ENCODE results near the gene FAM83B.

The FAM83B gene

DNA sequence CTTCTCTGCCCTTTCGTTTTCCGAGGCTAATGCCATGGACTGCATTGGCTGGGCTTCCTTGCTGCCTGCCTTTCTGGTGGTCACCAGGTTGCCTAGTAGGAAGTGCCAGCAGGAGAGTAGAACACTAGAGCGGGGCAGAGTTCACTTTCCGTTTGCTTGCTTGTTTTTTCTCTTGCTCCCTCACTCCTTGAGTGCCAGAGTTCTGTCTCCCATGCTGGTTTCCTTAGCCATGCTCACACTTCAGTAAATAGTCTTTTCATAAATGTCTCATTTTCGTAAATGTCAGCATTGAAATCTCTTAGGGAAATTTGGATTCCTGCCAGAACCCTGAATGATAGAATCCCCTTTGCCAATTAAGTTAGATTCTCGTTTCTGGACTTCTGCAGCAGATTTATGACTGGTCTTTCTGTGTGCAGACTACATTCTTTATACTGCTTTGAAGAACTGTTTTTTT is 63.9 kb downstream of the FAM83B start:
- Histone ChIP-seq H3K36me3 (ENCODE audit: control insufficient read depth in 2 of 2, insufficient read depth in 1 of 2, low read length in 2 of 2) (no peaks in the 10 kb centered on the region), H3K4me1 (ENCODE audit: control insufficient read depth, insufficient read depth, low read length) (peaks cover 15% of the 10 kb centered on the region), H3K27ac (ENCODE audit: extremely low read depth, low read depth, low read length) (peak overlapping the region; percentile 53; the same call in 1 of the 2 replicates), H3K4me3 (ENCODE audit: low read depth, low read length) (no peak overlapping the region), H3K9me3 (ENCODE audit: control insufficient read depth, insufficient read depth, low read depth, low read length) (no peaks in the 10 kb centered on the region)
- TF ChIP-seq PRDM6 (tag by site-specific recombination; IDR thresholded peaks at IDR 0.05) (peak; percentile 70), MZF1 (tag by site-specific recombination; IDR thresholded peaks at IDR 0.05; ENCODE audit: borderline replicate concordance) (peak; percentile 80; the same call in 1 of the 2 replicates), ZNF670 (tag by site-specific recombination; IDR thresholded peaks at IDR 0.05; ENCODE audit: low read depth) (no peak), ZNF555 (tag by site-specific recombination; conservative IDR thresholded peaks at IDR 0.05) (no peak)
- POLR2A ChIA-PET = no interaction called here
- CTCF ChIA-PET = no interaction called here

DNA sequence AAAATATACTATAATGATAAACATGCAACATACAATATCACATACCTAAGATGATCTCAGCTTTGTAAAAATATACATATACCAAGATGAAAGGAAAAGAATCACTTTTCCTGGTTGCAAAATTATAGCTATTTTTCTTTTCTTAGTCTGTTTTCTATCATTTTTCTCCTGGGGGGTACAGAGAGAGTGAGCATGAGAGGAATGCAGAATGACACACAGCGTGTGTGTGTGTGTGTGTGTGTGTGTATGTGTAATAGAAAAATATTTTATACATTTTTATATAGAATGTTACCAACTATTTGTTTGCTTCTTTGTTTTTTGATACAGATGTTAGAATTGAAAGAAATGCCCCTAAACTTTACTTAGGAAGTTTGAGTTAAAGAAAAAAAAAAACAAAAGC is 64.3 kb downstream of the FAM83B start:
- ChIA-PET POLR2A (no interaction called here), CTCF (no interaction called here)
- Histone ChIP-seq H3K27ac (ENCODE audit: extremely low read depth, low read depth, low read length) (peak overlapping the region; percentile 53; the same call in 1 of the 2 replicates), H3K4me3 (ENCODE audit: low read depth, low read length) (no peak overlapping the region), H3K36me3 (ENCODE audit: control insufficient read depth in 2 of 2, insufficient read depth in 1 of 2, low read length in 2 of 2) (no peaks in the 10 kb centered on the region), H3K4me1 (ENCODE audit: control insufficient read depth, insufficient read depth, low read length) (peaks cover 15% of the 10 kb centered on the region), H3K9me3 (ENCODE audit: control insufficient read depth, insufficient read depth, low read depth, low read length) (no peaks in the 10 kb centered on the region)
- TF ChIP-seq ZNF302 (tag by site-specific recombination; IDR thresholded peaks at IDR 0.05; ENCODE audit: low read depth) = no peak
- no peak for TF ChIP-seq SP7 (tag by site-specific recombination; IDR thresholded peaks at IDR 0.05)
- no peak for TF ChIP-seq ZNF280D (tag by site-specific recombination; IDR thresholded peaks at IDR 0.05)
- TF ChIP-seq, protein P1, sequence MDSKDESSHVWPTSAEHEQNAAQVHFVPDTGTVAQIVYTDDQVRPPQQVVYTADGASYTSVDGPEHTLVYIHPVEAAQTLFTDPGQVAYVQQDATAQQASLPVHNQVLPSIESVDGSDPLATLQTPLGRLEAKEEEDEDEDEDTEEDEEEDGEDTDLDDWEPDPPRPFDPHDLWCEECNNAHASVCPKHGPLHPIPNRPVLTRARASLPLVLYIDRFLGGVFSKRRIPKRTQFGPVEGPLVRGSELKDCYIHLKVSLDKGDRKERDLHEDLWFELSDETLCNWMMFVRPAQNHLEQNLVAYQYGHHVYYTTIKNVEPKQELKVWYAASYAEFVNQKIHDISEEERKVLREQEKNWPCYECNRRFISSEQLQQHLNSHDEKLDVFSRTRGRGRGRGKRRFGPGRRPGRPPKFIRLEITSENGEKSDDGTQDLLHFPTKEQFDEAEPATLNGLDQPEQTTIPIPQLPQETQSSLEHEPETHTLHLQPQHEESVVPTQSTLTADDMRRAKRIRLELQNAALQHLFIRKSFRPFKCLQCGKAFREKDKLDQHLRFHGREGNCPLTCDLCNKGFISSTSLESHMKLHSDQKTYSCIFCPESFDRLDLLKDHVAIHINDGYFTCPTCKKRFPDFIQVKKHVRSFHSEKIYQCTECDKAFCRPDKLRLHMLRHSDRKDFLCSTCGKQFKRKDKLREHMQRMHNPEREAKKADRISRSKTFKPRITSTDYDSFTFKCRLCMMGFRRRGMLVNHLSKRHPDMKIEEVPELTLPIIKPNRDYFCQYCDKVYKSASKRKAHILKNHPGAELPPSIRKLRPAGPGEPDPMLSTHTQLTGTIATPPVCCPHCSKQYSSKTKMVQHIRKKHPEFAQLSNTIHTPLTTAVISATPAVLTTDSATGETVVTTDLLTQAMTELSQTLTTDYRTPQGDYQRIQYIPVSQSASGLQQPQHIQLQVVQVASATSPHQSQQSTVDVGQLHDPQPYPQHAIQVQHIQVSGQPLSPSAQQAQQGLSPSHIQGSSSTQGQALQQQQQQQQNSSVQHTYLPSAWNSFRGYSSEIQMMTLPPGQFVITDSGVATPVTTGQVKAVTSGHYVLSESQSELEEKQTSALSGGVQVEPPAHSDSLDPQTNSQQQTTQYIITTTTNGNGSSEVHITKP (tag by site-specific recombination; IDR thresholded peaks at IDR 0.05) = no peak
- no peak for TF ChIP-seq ZNF398 (tag by site-specific recombination; IDR thresholded peaks at IDR 0.05)
- no peak for TF ChIP-seq ZNF707 (tag by site-specific recombination; IDR thresholded peaks at IDR 0.05)
- no peak for TF ChIP-seq ZNF561 (tag by site-specific recombination; IDR thresholded peaks at IDR 0.05; ENCODE audit: borderline replicate concordance)
- TF ChIP-seq, protein P2, sequence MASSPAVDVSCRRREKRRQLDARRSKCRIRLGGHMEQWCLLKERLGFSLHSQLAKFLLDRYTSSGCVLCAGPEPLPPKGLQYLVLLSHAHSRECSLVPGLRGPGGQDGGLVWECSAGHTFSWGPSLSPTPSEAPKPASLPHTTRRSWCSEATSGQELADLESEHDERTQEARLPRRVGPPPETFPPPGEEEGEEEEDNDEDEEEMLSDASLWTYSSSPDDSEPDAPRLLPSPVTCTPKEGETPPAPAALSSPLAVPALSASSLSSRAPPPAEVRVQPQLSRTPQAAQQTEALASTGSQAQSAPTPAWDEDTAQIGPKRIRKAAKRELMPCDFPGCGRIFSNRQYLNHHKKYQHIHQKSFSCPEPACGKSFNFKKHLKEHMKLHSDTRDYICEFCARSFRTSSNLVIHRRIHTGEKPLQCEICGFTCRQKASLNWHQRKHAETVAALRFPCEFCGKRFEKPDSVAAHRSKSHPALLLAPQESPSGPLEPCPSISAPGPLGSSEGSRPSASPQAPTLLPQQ (tag by site-specific recombination; IDR thresholded peaks at IDR 0.05) = no peak
- TF ChIP-seq ZNF529 (tag by site-specific recombination; IDR thresholded peaks at IDR 0.05; ENCODE audit: insufficient replicate concordance) = no peak
- no peak for TF ChIP-seq ZNF792 (tag by site-specific recombination; IDR thresholded peaks at IDR 0.05)
- TF ChIP-seq KLF10 (tag by site-specific recombination; IDR thresholded peaks at IDR 0.05) = no peak
- no peak for TF ChIP-seq ZBTB1 (tag by site-specific recombination; IDR thresholded peaks at IDR 0.05)
- no peak for TF ChIP-seq ZNF433 (tag by site-specific recombination; IDR thresholded peaks at IDR 0.05; ENCODE audit: low read depth)
- no peak for TF ChIP-seq ZNF501 (tag by site-specific recombination; IDR thresholded peaks at IDR 0.05)
- no peak for TF ChIP-seq ZNF791 (tag by site-specific recombination; IDR thresholded peaks at IDR 0.05)
- TF ChIP-seq, protein P3, sequence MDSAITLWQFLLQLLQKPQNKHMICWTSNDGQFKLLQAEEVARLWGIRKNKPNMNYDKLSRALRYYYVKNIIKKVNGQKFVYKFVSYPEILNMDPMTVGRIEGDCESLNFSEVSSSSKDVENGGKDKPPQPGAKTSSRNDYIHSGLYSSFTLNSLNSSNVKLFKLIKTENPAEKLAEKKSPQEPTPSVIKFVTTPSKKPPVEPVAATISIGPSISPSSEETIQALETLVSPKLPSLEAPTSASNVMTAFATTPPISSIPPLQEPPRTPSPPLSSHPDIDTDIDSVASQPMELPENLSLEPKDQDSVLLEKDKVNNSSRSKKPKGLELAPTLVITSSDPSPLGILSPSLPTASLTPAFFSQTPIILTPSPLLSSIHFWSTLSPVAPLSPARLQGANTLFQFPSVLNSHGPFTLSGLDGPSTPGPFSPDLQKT (IDR thresholded peaks at IDR 0.05; ENCODE audit: borderline replicate concordance, low read depth, low read length) = no peak

Measured in HEK293 (cell line).